Measurements from ENCODE around the gene PRICKLE1. TPM values are rescaled to one million over a fixed set of nuclear protein-coding genes. Genes with fewer than 3 reads are reported as not detected.

PRICKLE1 gene
- total RNA-seq, 1 donor from 2014 or later, result 100 TPM

- DNase-seq (ENCODE audit: low spot score), result no peak
- intact Hi-C loops (cut with DNase I), result no loop called here
- no peak for ATAC-seq
Measured at GRCh38 chr12:42474391-42474790, 115.2 kb downstream of the PRICKLE1 start.

GRCh38 chr12:42473561-42473960 lies 116.0 kb downstream of the PRICKLE1 start:
- ATAC-seq, result no peak
- intact Hi-C loops (cut with DNase I), result no loop called here
- no peak for DNase-seq (ENCODE audit: low spot score)

GRCh38 chr12:42473130-42473529 lies 116.4 kb downstream of the PRICKLE1 start:
- ATAC-seq, result no peak
- intact Hi-C loops (cut with DNase I), result no loop called here
- no peak for DNase-seq (ENCODE audit: low spot score)

GRCh38 chr12:42472376-42472775 lies 117.2 kb downstream of the PRICKLE1 start:
- no peak for ATAC-seq
- intact Hi-C loops (cut with DNase I), result no loop called here
- no peak for DNase-seq (ENCODE audit: low spot score)

- intact Hi-C loops (cut with DNase I), result no loop called here
- peak; percentile 38 for ATAC-seq
Measured at GRCh38 chr12:42469355-42470175, 120.0 kb downstream of the PRICKLE1 start.

GRCh38 chr12:42468921-42469320 lies 120.6 kb downstream of the PRICKLE1 start:
- peak; percentile 21 for ATAC-seq

More at GRCh38 chr12:42469355-42470175, 120.0 kb downstream of the PRICKLE1 start:
- DNase-seq (ENCODE audit: low spot score), result no peak

GRCh38 chr12:42468341-42468821 lies 121.2 kb downstream of the PRICKLE1 start:
- DNase-seq (ENCODE audit: low spot score) (no peak), ATAC-seq (peak; percentile 63)
- intact Hi-C loops (cut with DNase I), result no loop called here

More at GRCh38 chr12:42468921-42469320, 120.6 kb downstream of the PRICKLE1 start:
- intact Hi-C loops (cut with DNase I), result no loop called here
- no peak for DNase-seq (ENCODE audit: low spot score)

- DNase-seq (ENCODE audit: low spot score) (no peak), ATAC-seq (no peak)
- intact Hi-C loops (cut with DNase I), result loop anchor here (5.0 kb wide), 1 partner anchor 529 kb away; no protein-coding TSS in a partner anchor
Measured at GRCh38 chr12:42463671-42464070, 125.9 kb downstream of the PRICKLE1 start.

- ATAC-seq, result no peak
- intact Hi-C loops (cut with DNase I), result loop anchor here (5.0 kb wide), 1 partner anchor 530 kb away; no protein-coding TSS in a partner anchor
- no peak for DNase-seq (ENCODE audit: low spot score)
Measured at GRCh38 chr12:42462486-42462885, 127.1 kb downstream of the PRICKLE1 start.

GRCh38 chr12:42459336-42459847 lies 130.2 kb downstream of the PRICKLE1 start:
- intact Hi-C loops (cut with DNase I), result no loop called here
- DNase-seq (ENCODE audit: low spot score) (no peak), ATAC-seq (no peak)

GRCh38 chr12:42458575-42458974 lies 131.0 kb downstream of the PRICKLE1 start:
- intact Hi-C loops (cut with DNase I), result no loop called here
- no peak for ATAC-seq
- no peak for DNase-seq (ENCODE audit: low spot score)

- no peak for DNase-seq (ENCODE audit: low spot score)
- intact Hi-C loops (cut with DNase I), result no loop called here
- peak; percentile 43 for ATAC-seq
Measured at GRCh38 chr12:42450248-42450647, 139.3 kb downstream of the PRICKLE1 start.

- ATAC-seq, result no peak
- DNase-seq (ENCODE audit: low spot score), result no peak
- intact Hi-C loops (cut with DNase I), result no loop called here
Measured at GRCh38 chr12:42448841-42449240, 140.7 kb downstream of the PRICKLE1 start.

GRCh38 chr12:42447371-42447786 lies 142.2 kb downstream of the PRICKLE1 start:
- intact Hi-C loops (cut with DNase I), result no loop called here
- ATAC-seq (no peak), DNase-seq (ENCODE audit: low spot score) (no peak)

- intact Hi-C loops (cut with DNase I), result no loop called here
- no peak for ATAC-seq
- DNase-seq (ENCODE audit: low spot score), result no peak
Measured at GRCh38 chr12:42446761-42447160, 142.8 kb downstream of the PRICKLE1 start.

GRCh38 chr12:42445891-42446290 lies 143.7 kb downstream of the PRICKLE1 start:
- ATAC-seq (no peak), DNase-seq (ENCODE audit: low spot score) (no peak)
- intact Hi-C loops (cut with DNase I), result no loop called here

GRCh38 chr12:42444192-42444943 lies 145.2 kb downstream of the PRICKLE1 start:
- intact Hi-C loops (cut with DNase I), result loop anchor here (5.0 kb wide), 1 partner anchor 1472 kb away; no protein-coding TSS in a partner anchor
- no peak for ATAC-seq
- DNase-seq (ENCODE audit: low spot score), result no peak

GRCh38 chr12:42442888-42443287 lies 146.7 kb downstream of the PRICKLE1 start:
- no peak for ATAC-seq
- DNase-seq (ENCODE audit: low spot score), result no peak
- intact Hi-C loops (cut with DNase I), result loop anchor here (5.0 kb wide), 1 partner anchor 1471 kb away; no protein-coding TSS in a partner anchor

GRCh38 chr12:42442311-42442759 lies 147.2 kb downstream of the PRICKLE1 start:
- intact Hi-C loops (cut with DNase I), result loop anchor here (5.0 kb wide), 1 partner anchor 1470 kb away; no protein-coding TSS in a partner anchor
- DNase-seq (ENCODE audit: low spot score) (no peak), ATAC-seq (no peak)
